Peyer's patch (tissue), 4 donors: Measurements from ENCODE around the gene ABI3.

Source experiments
- POLR2A ChIP-seq, 2 donors: fragments of 450-650 bp; IDR thresholded peaks; one replicate each; pipeline ENCODE4 v1.5.1; 2017; ENCODE audit warnings: antibody characterized with exemption in 2 of 2, mild to moderate bottlenecking in 2 of 2, moderate library complexity in 2 of 2
- TF ChIP-seq, protein P1 (sequence below), 6 experiments: fragments of 450-650 bp in 4 of 6; fragments of 200-600 bp in 2 of 6; sonication (generic) in 1 of 6; IDR thresholded peaks; one replicate each; pipeline ENCODE4 v1.5.1; 2017 to 2019; ENCODE audit warnings: antibody characterized with exemption in 6 of 6, mild to moderate bottlenecking in 3 of 6, moderate library complexity in 1 of 6

DNA sequence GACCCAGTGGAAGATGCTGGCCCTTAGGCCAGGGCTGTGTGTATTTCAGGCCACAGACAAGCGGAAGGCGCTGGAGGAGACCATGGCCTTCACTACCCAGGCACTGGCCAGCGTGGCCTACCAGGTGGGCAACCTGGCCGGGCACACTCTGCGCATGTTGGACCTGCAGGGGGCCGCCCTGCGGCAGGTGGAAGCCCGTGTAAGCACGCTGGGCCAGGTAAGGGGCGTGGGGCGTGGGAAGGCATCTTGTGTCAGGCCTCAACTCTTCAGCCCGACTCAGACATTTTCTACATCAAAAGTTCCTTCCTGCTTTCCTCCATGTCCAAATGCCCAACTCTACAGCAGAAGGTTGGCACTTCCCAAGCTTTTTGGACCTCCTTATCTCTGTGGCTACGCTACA lies 6.0 kb downstream of the ABI3 start:
- TF ChIP-seq, protein P1, sequence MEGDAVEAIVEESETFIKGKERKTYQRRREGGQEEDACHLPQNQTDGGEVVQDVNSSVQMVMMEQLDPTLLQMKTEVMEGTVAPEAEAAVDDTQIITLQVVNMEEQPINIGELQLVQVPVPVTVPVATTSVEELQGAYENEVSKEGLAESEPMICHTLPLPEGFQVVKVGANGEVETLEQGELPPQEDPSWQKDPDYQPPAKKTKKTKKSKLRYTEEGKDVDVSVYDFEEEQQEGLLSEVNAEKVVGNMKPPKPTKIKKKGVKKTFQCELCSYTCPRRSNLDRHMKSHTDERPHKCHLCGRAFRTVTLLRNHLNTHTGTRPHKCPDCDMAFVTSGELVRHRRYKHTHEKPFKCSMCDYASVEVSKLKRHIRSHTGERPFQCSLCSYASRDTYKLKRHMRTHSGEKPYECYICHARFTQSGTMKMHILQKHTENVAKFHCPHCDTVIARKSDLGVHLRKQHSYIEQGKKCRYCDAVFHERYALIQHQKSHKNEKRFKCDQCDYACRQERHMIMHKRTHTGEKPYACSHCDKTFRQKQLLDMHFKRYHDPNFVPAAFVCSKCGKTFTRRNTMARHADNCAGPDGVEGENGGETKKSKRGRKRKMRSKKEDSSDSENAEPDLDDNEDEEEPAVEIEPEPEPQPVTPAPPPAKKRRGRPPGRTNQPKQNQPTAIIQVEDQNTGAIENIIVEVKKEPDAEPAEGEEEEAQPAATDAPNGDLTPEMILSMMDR (IDR thresholded peaks at IDR 0.05): no peak
- no peak for TF ChIP-seq POLR2A (IDR thresholded peaks at IDR 0.05)
